Right ventricle myocardium superior (tissue), 1 donor: ENCODE results near the gene TM9SF1. TPM values are rescaled to one million over a fixed set of nuclear protein-coding genes. Genes with fewer than 3 reads are reported as not detected.
"Not testable (repeated sequence)": the region's sequence is repeated elsewhere in the genome, so short reads cannot be mapped to it uniquely, and the experiment has no call there.

Experiments
- ATAC-seq: fragments of 200-7000 bp; cut with Tn5 transposase; one replicate; pipeline ENCODE4 v1.9.1; 2020; ENCODE audit warnings: mild to moderate bottlenecking; ENCODE audit not compliant: poor library complexity
- DNase-seq: peaks from one replicate; pipeline ENCODE4 v3.0.0-alpha.2; 2020
- intact Hi-C: fragments of 100-400 bp; cut with DNase I; formaldehyde crosslinking; loops from one replicate; pipeline ENCODE4 v1.11.2; 2022
- total RNA-seq: library from RNA; stranded (reverse); fragmentation: NEBNext Ultra II Directional; extraction: Animal tissue kit (Norgen Biotek cat#: 25700); gene quantifications from one replicate; pipeline ENCODE4 v1.2.1, GENCODE V29; 2021
- donor health status: DM: no; HTN: yes; CAD: no; lungs with severe emphysema.

The TM9SF1 gene
- total RNA-seq, 1 donor from 2014 or later = 19.2 TPM

DNA sequence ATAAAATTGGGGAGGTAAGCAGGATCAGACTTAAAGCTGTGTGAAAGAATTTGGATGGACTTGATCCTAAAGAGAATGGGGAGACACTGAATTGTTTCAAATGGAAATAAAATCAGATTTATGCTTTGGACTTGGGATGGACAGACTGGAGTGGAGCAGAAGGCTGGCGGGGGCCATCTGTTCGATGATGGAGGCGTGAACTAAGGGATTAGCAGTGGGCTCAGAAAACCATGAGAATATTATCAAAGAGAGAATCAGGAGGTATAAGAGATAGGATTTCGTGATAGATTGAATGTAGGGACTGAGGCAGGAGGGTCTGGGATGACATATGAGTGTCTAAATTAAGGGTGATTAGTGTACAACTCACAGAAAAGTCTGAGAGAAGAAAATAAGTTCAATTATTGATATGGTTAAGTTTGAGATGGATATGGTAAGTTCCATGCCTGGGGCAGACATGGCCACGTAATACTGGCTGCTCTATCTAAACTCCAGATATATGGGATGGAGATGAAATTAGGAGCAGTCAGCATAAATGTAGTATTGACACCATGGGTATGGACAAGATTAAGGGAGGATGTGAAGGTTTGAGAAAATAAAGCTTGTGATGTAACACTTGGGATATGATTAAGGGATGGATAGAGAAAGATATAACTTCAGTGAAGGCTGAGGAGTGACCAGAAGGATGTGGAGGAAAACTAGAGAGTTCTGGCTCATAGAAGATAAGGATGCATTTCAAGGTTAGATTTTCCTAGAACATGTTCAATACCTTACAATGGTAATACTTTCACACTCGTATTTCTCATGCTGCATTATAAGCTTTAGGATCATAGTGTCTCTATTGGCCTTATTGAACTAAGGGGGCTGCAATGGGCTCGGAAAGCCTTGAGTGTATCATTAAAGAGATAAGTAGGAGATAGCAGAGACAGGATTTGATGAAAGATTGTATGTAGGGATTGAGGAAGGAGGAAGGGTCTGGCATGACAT lies 9.2 kb upstream of the TM9SF1 start:
- ATAC-seq = no peak
- intact Hi-C loops = no loop called here
- no peak for DNase-seq

DNA sequence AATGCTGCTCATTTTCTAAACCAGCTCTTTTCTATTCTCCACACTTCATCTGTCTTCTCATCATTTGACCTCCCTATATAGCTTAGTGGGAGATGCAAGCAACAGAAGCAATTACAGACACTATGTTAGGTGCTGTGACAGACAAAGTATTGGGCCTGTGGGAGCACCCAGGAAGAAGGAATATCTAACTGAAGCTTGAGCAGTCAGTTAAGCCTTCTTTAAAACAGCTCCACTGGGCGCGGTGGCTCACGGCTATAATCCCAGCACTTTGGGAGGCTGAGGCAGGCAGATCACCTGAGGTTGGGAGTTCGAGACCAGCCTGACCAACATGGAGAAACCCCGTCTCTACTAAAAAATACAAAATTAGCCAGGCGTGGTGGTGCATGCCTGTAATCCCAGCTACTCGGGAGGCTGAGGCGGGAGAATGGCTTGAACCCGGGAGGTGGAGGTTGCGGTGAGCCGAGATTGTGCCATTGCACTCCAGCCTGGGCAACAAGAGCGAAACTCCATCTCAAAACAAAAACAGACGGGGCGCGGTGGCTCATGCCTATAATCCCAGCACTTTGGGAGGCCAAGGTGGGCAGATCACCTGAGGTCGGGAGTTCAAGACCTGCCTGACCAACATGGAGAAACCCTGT lies 8.1 kb upstream of the TM9SF1 start:
- intact Hi-C loops, DNase-seq, ATAC-seq: not testable (repeated sequence)

GRCh38 chr14:24202538-24202937 lies 7.3 kb upstream of the TM9SF1 start:
- ATAC-seq, DNase-seq, intact Hi-C loops: not testable (repeated sequence)

GRCh38 chr14:24198814-24199524 lies 3.7 kb upstream of the TM9SF1 start:
- DNase-seq (no peak), ATAC-seq (no peak)
- intact Hi-C loops = no loop called here

DNA sequence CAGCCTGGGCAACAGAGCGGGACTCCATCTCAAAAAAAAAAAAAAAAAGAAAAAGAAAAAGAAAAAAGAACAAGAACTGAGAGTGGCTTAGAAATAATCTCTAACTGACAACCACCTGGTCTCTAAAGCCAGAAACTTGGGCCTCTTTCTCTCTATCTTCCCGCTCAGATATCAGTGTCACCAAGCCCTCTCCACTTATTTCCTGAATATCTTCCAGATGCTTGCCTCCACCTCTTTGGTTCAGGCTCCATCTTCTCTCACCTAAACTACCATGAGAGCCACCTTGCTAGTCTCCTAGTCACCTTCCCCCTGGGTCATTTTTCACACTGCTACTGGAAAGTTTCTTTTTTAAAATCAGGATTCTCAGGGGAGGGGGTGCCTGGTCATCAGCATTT lies 1.8 kb upstream of the TM9SF1 start:
- ATAC-seq (no peak), DNase-seq (no peak)
- intact Hi-C loops = no loop called here

GRCh38 chr14:24196071-24197055 lies 1.1 kb upstream of the TM9SF1 start:
- intact Hi-C loops = no loop called here
- no peak for DNase-seq
- ATAC-seq = peak; percentile 28

GRCh38 chr14:24194873-24195185 lies 412 bp downstream of the TM9SF1 start:
- no peak for DNase-seq
- no peak for ATAC-seq
- intact Hi-C loops = no loop called here

DNA sequence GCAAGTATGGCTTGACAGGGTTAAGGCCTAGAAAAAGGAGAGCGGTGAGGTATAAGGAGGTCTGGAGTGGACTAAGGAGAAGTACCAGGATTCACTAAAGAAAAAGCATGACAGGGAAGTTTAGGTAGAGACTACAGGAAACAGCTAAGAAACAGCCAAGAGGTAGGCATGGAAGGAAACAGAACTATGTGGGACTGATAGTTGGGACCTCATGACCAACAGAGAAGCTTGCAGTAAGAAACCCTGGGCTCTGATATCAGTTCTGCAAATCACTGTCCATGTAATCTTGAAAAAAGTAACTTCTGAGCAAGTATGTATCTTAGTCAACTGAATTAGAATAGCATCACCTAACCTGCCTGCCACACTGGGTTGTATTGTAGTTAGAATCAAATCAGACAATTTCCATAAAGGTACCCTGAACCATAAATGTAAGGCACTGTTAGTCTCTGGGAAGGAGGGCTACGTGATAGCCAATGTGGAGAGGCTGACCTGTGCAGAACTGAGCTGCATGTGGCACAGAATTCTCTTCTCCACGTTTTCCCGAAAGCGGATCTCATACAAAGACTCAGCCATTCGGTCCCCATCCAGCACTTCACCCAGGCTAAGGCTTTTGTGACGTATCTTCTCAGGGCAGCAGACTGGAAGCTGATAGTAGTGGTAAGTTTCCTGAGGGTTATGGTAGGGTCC lies 912 bp downstream of the TM9SF1 start:
- intact Hi-C loops = no loop called here
- DNase-seq = no peak
- ATAC-seq = no peak

DNA sequence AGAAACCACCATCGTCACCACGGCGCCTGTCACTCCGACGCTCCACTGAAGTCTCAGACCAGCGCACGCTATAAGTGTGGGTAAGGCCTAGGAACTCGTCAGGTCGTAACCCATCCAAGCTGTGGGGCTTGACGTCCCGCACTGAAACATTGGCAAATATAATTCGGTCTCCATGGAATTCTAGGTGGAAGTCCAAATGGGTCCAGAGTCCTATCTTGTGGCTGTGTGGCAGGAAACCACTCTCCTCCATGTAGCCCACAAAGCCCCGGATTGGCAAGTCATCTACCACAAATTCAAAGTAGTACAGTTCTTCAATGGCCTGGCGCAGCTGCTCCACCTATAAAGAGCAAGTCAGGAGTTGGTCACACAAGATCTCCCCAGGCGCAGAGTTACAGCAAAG lies 2.3 kb downstream of the TM9SF1 start:
- ATAC-seq = no peak
- no peak for DNase-seq
- intact Hi-C loops = no loop called here

- DNase-seq = no peak
- ATAC-seq = no peak
- intact Hi-C loops = no loop called here
Observed at GRCh38 chr14:24190416-24190815, 4.8 kb downstream of the TM9SF1 start.

DNA sequence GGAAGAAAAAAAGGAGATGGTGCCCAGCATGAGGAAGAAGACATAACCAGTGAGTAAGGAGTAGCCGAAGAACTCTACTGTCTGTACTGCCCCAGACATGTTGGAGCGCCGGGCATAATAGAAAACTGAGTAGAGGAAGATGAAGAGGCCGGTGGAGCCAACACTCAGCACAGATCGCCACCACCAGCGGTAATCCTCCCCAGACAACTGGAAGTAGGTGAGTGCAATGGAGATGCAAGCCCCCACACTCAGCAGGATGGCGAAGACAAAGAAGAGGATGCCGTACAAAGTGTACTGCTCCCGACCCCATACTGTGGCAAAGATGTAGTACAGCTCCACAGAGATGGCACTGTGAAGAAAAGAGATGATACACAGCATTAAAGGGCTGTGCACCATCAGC lies 5.8 kb downstream of the TM9SF1 start:
- DNase-seq (no peak), ATAC-seq (no peak)
- intact Hi-C loops = no loop called here

DNA sequence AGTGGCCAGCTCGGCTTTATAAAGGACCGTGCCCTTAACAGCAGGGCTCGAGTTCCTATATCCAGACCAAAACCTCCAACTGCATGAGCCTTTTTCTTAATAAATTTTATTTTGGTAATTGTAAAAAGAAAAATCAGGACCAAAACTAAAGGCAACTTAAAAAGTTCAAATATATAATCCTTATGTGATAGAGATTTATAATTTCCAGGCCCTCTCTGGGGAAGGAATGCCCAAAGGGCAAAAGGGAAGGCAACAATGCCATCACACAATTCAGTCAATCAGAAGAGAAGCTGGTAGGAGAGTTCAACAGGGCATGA lies 6.2 kb downstream of the TM9SF1 start:
- intact Hi-C loops = no loop called here
- DNase-seq (no peak), ATAC-seq (no peak)

DNA sequence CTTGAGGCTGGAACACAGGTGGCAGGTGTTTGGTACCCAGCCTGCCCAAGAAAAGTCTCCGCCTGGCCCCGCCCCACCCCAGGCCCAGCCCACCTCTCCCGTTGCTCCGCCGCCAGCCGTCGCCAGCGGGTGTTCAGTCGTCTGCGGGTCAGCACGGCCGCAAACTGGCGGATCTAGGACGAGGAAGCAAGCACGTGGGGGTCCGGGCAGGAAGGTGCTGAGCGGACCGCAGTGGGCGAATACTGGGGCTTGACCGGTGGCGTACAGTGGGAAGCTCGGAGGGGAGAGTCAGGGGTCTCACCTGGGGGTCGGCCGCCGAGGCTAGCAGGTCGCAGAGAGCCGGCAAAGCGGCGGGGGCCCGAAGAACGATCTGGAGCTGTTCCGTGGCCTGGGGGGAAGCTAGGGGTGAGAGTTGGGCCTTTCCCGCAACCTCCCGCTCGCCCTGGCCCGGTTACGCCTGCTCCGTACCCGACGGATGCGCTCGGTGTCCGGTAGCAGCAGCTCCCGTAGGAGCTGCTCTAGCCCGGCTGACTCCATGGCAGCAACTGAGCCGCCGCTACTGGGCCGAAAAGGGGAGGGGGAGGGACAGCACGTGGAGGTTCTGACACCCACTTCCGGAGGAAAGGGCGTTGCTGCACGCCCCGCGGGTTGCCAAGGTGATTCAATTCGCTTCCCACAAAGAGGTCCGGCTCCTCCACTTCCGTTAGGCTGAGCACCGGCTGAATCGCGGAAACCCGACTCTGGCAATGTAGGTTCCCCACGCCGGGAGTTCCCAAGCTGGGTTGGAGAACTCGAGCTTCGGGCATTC lies 6.8 kb downstream of the TM9SF1 start, which contains the start of gene IPO4:
Gene IPO4, minus strand, starts transcription at position 566 of the 808 bp plus-strand sequence. Its CDS starts 29 bp downstream, at position 537.
- DNase-seq = peak; percentile 95
- peak; percentile 97 for ATAC-seq
- intact Hi-C loops = no loop called here

DNA sequence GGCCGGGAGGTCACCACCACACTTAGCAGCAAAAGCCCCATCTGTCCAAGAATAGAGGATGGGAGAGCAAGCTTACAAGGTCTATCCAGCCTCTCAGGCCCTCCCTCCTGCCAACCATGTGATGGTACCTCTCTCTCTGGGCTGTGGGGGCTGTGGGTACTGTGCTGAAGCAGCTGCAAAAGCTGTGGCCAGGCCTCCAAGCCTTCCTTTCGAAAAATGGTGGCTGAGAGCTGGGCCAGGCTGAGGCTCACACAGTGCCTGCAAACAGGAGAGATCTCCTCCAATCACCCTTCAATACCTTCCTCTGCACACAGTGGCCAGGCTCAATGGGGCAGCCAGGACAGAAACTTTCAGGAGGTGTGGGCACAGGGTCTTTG lies 7.7 kb downstream of the TM9SF1 start:
- intact Hi-C loops = no loop called here

GRCh38 chr14:24186831-24187538 lies 8.3 kb downstream of the TM9SF1 start:
- DNase-seq = no peak
- no peak for ATAC-seq
- intact Hi-C loops = no loop called here

More for the DNA sequence above, 7.7 kb downstream of the TM9SF1 start:
- no peak for ATAC-seq
- DNase-seq = no peak

GRCh38 chr14:24185741-24186140 lies 9.5 kb downstream of the TM9SF1 start:
- intact Hi-C loops = no loop called here
- no peak for ATAC-seq
- DNase-seq = no peak

DNA sequence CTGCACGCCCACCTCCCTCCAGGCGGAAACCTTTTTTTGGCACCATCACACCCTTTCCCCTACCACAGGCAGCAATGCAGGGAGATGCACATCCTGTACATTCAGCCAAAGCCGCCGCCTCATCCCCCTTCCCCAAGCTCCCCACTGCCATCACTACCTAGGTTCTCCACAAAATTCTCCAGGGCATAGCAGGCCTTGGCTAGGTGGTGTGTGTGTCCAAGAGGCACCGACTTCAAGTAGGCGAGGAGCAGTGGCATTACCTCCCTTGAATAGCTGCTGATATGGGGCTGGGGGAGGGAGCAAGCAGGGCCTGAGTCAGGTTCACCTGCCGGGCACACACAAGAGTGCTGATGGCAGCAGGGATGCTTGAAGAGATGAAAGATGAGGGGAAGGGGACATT lies 10.2 kb downstream of the TM9SF1 start:
- DNase-seq (no peak), ATAC-seq (no peak)
- intact Hi-C loops = no loop called here
